Astrocyte (in vitro differentiated cells and primary cell): ENCODE data around the gene AFF3. TPM values are rescaled to one million over a fixed set of nuclear protein-coding genes. Genes with fewer than 3 reads are reported as not detected.
"Not testable (repeated sequence)": the region's sequence is repeated elsewhere in the genome, so short reads cannot be mapped to it uniquely, and the experiment has no call there.

ENCODE experiments used
- DNase-seq: peaks from one replicate; pipeline ENCODE4 v3.0.0-alpha.2; 2010; ENCODE audit warnings: low read depth
- FAIRE-seq: peaks from 2 replicates; lab custom pipeline; 2011; peaks lifted over from hg19 to GRCh38; lab: Jason Lieb, UNC
- H2AFZ ChIP-seq: 2 replicates; pipeline ENCODE4 v1.6.0; 2012; ENCODE audit warnings: low read depth, low read length, inconsistent platforms
- H3K27ac ChIP-seq: 2 replicates; pipeline ENCODE4 v1.5.1; 2011; ENCODE audit warnings: low read depth, low read length, inconsistent platforms
- H3K27me3 ChIP-seq: 2 replicates; pipeline ENCODE4 v1.6.0; 2011; ENCODE audit warnings: low read length, inconsistent platforms; ENCODE audit not compliant: insufficient read depth
- H3K36me3 ChIP-seq: 2 replicates; pipeline ENCODE4 v1.5.1; 2011; ENCODE audit warnings: low read length, inconsistent platforms; ENCODE audit not compliant: insufficient read depth
- H3K4me1 ChIP-seq: 2 replicates; pipeline ENCODE4 v1.5.1; 2011; ENCODE audit warnings: low read length, inconsistent platforms; ENCODE audit not compliant: insufficient read depth
- H3K4me2 ChIP-seq: 2 replicates; pipeline ENCODE4 v1.6.0; 2012; ENCODE audit warnings: low read length, inconsistent platforms
- H3K4me3 ChIP-seq: 2 replicates; pipeline ENCODE4 v1.5.1; 2011; ENCODE audit warnings: low read depth, mild to moderate bottlenecking, low read length, inconsistent platforms; ENCODE audit not compliant: insufficient read depth
- H3K79me2 ChIP-seq: 2 replicates; pipeline ENCODE4 v1.6.0; 2012; ENCODE audit warnings: mild to moderate bottlenecking, low read length, inconsistent platforms; ENCODE audit not compliant: insufficient read depth
- H3K9ac ChIP-seq: 2 replicates; pipeline ENCODE4 v1.6.0; 2012; ENCODE audit warnings: mild to moderate bottlenecking, low read length, inconsistent platforms
- H3K9me3 ChIP-seq: 2 replicates; pipeline ENCODE4 v1.5.1; 2012; ENCODE audit warnings: low read depth, mild to moderate bottlenecking, low read length, inconsistent platforms; ENCODE audit not compliant: insufficient read depth
- H4K20me1 ChIP-seq: 2 replicates; pipeline ENCODE4 v1.6.0; 2012; ENCODE audit warnings: low read length, inconsistent platforms; ENCODE audit not compliant: insufficient read depth
- H3K27ac Mint-ChIP-seq: one replicate; pipeline ENCODE4 v1.8.0; 2021; ENCODE audit warnings: mild to moderate bottlenecking, mixed read lengths; ENCODE audit not compliant: unreplicated experiment
- H3K27me3 Mint-ChIP-seq: one replicate; pipeline ENCODE4 v1.8.0; 2021; ENCODE audit warnings: low read depth, mixed read lengths; ENCODE audit not compliant: unreplicated experiment
- H3K36me3 Mint-ChIP-seq: one replicate; pipeline ENCODE4 v1.8.0; 2021; ENCODE audit warnings: low read depth, mixed read lengths; ENCODE audit not compliant: unreplicated experiment
- H3K4me1 Mint-ChIP-seq: one replicate; pipeline ENCODE4 v1.8.0; 2021; ENCODE audit warnings: low read depth, mixed read lengths; ENCODE audit not compliant: unreplicated experiment
- H3K4me3 Mint-ChIP-seq: one replicate; pipeline ENCODE4 v1.8.0; 2021; ENCODE audit warnings: mild to moderate bottlenecking, moderate library complexity, mixed read lengths; ENCODE audit not compliant: unreplicated experiment
- H3K9me3 Mint-ChIP-seq: one replicate; pipeline ENCODE4 v1.8.0; 2021; ENCODE audit warnings: mild to moderate bottlenecking, mixed read lengths; ENCODE audit not compliant: unreplicated experiment
- EZH2 ChIP-seq: IDR thresholded peaks from 2 replicates; pipeline ENCODE4 v1.6.1; 2012; ENCODE audit warnings: mild to moderate bottlenecking, low read length, inconsistent platforms; ENCODE audit not compliant: insufficient read depth
- total RNA-seq: library from RNA; stranded (reverse); gene quantifications from 2 replicates; pipeline ENCODE4 v1.2.1, GENCODE V29; 2021
- TF ChIP-seq, protein P1 (sequence below): IDR thresholded peaks from 2 replicates; pipeline ENCODE4 v1.5.1; 2011; ENCODE audit warnings: low read depth, mild to moderate bottlenecking, inconsistent platforms, low read length, moderate library complexity; ENCODE audit not compliant: insufficient read depth

The AFF3 gene
- total RNA-seq, 1 donor from 2014 or later: 14.7 TPM

DNA sequence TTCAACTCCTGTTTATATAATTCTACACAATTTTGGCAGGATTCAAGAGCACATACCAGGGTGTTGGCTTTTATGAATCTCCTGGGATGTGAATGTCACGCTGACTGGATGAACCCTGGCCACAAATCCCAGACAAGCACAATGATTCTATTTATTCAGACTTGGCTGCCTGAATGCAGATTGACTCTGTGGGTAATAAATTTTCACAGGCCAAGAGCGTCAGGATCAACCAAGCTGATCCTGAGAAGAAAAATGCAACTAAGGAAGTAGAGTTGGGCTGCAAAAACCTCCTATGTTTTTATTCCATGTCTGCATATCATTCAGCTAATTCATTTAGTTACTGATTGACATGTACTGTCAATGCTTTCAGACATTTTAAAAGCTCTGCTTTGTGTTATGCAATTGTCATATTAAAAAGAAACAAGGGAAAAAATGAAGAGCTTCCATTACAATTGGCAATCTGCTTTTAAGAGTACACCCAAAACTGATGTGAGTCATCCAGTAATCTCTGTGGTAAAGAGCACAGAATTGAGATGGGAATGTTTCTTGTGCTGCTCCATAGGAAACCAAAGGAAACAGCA is 479.5 kb downstream of the AFF3 start:
- Histone ChIP-seq H3K9ac (peak overlapping the region; percentile 12), H3K4me1 (peaks cover 18% of the 10 kb centered on the region), H3K4me3 (no peak overlapping the region), H3K36me3 (no peaks in the 10 kb centered on the region), H3K27me3 (no peaks in the 10 kb centered on the region), H3K27ac (peak overlapping the region; percentile 73), H3K9me3 (no peaks in the 10 kb centered on the region), H4K20me1 (no peaks in the 10 kb centered on the region), H2AFZ (no peak overlapping the region), H3K79me2 (no peaks in the 10 kb centered on the region), H3K4me2 (peak overlapping the region; percentile 64)
- no peaks in the 10 kb centered on the region for H3K27me3 Mint-ChIP-seq
- peak overlapping the region; percentile 0 for H3K27ac Mint-ChIP-seq
- peak; percentile 98 for FAIRE-seq
- peaks cover 2% of the 10 kb centered on the region for H3K9me3 Mint-ChIP-seq
- peaks cover 10% of the 10 kb centered on the region for H3K4me1 Mint-ChIP-seq
- no peak overlapping the region for H3K4me3 Mint-ChIP-seq
- H3K36me3 Mint-ChIP-seq: peaks cover 14% of the 10 kb centered on the region
- TF ChIP-seq, protein P1, sequence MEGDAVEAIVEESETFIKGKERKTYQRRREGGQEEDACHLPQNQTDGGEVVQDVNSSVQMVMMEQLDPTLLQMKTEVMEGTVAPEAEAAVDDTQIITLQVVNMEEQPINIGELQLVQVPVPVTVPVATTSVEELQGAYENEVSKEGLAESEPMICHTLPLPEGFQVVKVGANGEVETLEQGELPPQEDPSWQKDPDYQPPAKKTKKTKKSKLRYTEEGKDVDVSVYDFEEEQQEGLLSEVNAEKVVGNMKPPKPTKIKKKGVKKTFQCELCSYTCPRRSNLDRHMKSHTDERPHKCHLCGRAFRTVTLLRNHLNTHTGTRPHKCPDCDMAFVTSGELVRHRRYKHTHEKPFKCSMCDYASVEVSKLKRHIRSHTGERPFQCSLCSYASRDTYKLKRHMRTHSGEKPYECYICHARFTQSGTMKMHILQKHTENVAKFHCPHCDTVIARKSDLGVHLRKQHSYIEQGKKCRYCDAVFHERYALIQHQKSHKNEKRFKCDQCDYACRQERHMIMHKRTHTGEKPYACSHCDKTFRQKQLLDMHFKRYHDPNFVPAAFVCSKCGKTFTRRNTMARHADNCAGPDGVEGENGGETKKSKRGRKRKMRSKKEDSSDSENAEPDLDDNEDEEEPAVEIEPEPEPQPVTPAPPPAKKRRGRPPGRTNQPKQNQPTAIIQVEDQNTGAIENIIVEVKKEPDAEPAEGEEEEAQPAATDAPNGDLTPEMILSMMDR: no peak
- no peak for TF ChIP-seq EZH2
- peak; percentile 100 for DNase-seq

DNA sequence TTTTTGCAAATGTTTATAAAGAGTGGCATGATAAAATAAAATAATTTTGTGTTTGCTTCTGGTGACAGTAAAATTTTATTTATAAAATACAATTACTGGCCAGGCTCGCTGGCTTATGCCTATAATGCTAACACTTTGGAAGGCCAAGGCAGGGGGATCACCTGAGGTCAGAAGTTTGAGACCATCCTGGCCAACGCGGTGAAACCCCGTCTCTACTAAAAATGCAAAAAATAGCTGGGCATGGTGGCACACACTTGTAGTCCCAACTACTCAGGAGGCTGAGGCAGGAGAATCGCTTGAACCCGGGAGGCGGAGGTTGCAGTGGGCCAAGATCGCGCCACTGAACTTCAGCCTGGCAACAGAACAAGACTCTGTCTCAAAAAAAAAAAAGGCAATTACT is 480.6 kb downstream of the AFF3 start:
- H3K9ac ChIP-seq, H3K9me3 Mint-ChIP-seq, H3K4me3 Mint-ChIP-seq, H3K9me3 ChIP-seq, H3K27ac Mint-ChIP-seq, FAIRE-seq, H3K4me3 ChIP-seq, H3K79me2 ChIP-seq, DNase-seq, H3K4me2 ChIP-seq, H4K20me1 ChIP-seq, H3K36me3 ChIP-seq, H3K27me3 ChIP-seq, H3K27me3 Mint-ChIP-seq, H2AFZ ChIP-seq: not testable (repeated sequence)
- H3K4me1 Mint-ChIP-seq: peaks cover 10% of the 10 kb centered on the region
- H3K36me3 Mint-ChIP-seq: peaks cover 14% of the 10 kb centered on the region
- peak overlapping the region; percentile 73 for H3K27ac ChIP-seq
- H3K4me1 ChIP-seq: peaks cover 18% of the 10 kb centered on the region

DNA sequence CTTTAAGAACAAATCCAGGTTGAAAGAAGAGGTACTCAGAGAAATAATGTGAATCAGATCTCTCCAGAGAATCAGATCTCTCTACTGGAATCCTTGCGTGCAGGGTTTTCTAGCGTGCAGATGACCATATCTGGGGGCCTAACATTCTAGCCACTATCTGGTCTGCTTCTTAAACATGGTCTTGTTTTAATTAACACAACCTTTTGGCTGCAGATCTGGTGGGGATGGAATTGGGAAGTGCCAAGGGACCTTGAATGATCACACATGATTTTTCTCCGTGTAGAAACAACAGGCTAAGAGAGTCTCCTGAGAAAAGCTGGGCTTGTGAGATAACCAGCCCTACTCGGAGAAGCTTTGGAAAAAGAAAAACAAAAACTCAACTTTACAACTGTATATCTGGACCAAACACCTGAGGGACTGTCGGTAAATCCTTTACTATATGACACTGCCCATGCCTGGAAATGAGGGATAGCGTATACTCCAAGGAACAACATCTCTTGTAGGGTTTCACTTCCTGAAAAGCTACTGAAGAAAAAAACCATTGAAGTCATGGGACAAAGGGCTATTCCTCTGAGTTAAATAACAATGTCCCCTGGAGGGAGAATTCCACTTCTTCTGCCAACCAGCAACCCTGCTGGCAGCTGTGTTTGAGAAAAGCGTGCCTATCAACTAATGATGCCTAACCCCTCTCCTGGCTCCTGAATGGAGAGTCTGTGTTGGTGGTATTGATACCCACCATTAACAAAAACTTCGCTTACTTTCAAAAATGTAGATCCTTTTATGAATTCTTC is 481.6 kb downstream of the AFF3 start:
- no peak overlapping the region for H3K4me2 ChIP-seq
- H2AFZ ChIP-seq: no peak overlapping the region
- DNase-seq: no peak
- H3K27me3 Mint-ChIP-seq: no peaks in the 10 kb centered on the region
- peaks cover 2% of the 10 kb centered on the region for H3K9me3 Mint-ChIP-seq
- H4K20me1 ChIP-seq: no peaks in the 10 kb centered on the region
- no peaks in the 10 kb centered on the region for H3K79me2 ChIP-seq
- no peaks in the 10 kb centered on the region for H3K36me3 ChIP-seq
- H3K27ac Mint-ChIP-seq: no peak overlapping the region
- H3K9me3 ChIP-seq: no peaks in the 10 kb centered on the region
- no peak overlapping the region for H3K9ac ChIP-seq
- TF ChIP-seq EZH2: no peak
- TF ChIP-seq, protein P1: no peak
- H3K36me3 Mint-ChIP-seq: peaks cover 14% of the 10 kb centered on the region
- no peak overlapping the region for H3K4me3 ChIP-seq
- no peak overlapping the region for H3K27ac ChIP-seq
- peaks cover 18% of the 10 kb centered on the region for H3K4me1 ChIP-seq
- H3K4me1 Mint-ChIP-seq: peaks cover 10% of the 10 kb centered on the region
- no peak overlapping the region for H3K4me3 Mint-ChIP-seq
- FAIRE-seq: no peak
- no peaks in the 10 kb centered on the region for H3K27me3 ChIP-seq
